HepG2 (cell line): ENCODE results near the gene PRCP. TPM values are rescaled to one million over a fixed set of nuclear protein-coding genes. Genes with fewer than 3 reads are reported as not detected.

Source experiments
- ATAC-seq: fragments of 200-7000 bp; cut with Tn5 transposase; 3 replicates; pipeline ENCODE4 v1.9.1; 2020; ENCODE audit warnings: mild to moderate bottlenecking, moderate library complexity
- BruUV-seq: library from RNA; stranded (reverse); fragments of 400-500 nt; replicated peaks from 2 replicates; lab custom pipeline; 2021; lab: Mats Ljungman, UMichigan
- CTCF ChIA-PET: fragments of 300-600 bp; formaldehyde crosslinking; extraction: SDS; loops from one replicate; lab custom pipeline; 2021; ENCODE audit warnings: low total read pairs, inconsistent platforms, low intra/inter-chr PET ratio; lab: Yijun Ruan, JAX
- POLR2A ChIA-PET: fragments of 350-600 bp; sonication (Branson Sonifier 250); formaldehyde crosslinking; loops from one replicate; lab custom pipeline; 2020; ENCODE audit warnings: antibody characterized with exemption, inconsistent platforms; lab: Yijun Ruan, JAX
- DNase-seq: peaks from one replicate; pipeline ENCODE4 v3.0.0-alpha.2; 2015; ENCODE audit warnings: low spot score
- FAIRE-seq: peaks from 3 replicates; lab custom pipeline; 2011; peaks lifted over from hg19 to GRCh38; lab: Jason Lieb, UNC
- H2AFZ ChIP-seq: one replicate; pipeline ENCODE4 v1.6.1; 2011; ENCODE audit warnings: low read length, inconsistent platforms
- H3K27ac ChIP-seq: fragments of 300-600 bp; 3 replicates; pipeline ENCODE4 v1.8.0; 2011; ENCODE audit warnings: mixed run types, mild to moderate bottlenecking, mixed read lengths, low read length, inconsistent platforms; ENCODE audit not compliant: insufficient read depth; ENCODE audit errors: extremely low read length
- H3K27me3 ChIP-seq, 2 experiments: fragments of 200-600 bp in 1 of 2; 2 replicates in 1 of 2; 3 replicates in 1 of 2; pipeline versions ENCODE4 v1.6.0 to v1.8.0; 2011; ENCODE audit warnings: low read length in 2 of 2, mild to moderate bottlenecking in 2 of 2, moderate library complexity in 2 of 2, inconsistent platforms in 1 of 2; ENCODE audit not compliant: insufficient read depth in 2 of 2, control insufficient read depth in 1 of 2
- H3K36me3 ChIP-seq, 2 experiments: fragments of 200-600 bp in 1 of 2; replicated peaks in 1 of 2; 2 replicates in 1 of 2; 3 replicates in 1 of 2; pipeline versions ENCODE4 v1.5.1 to v1.8.0; 2011; ENCODE audit warnings: low read length in 2 of 2, inconsistent platforms in 1 of 2; ENCODE audit not compliant: insufficient read depth in 2 of 2, control insufficient read depth in 1 of 2
- H3K4me1 ChIP-seq: 2 replicates; pipeline ENCODE4 v1.5.1; 2012; ENCODE audit warnings: low read length, inconsistent platforms; ENCODE audit not compliant: insufficient read depth
- H3K4me2 ChIP-seq: 2 replicates; pipeline ENCODE4 v1.6.0; 2011; ENCODE audit warnings: low read depth, low read length, inconsistent platforms
- H3K4me3 ChIP-seq, 3 experiments: fragments of 200-600 bp in 1 of 3; sonication (generic), shearing (Covaris generic) in 1 of 3; replicated peaks in 1 of 3; 2 replicates each; pipeline ENCODE4 v1.5.1; 2011 to 2016; ENCODE audit warnings: low read length in 3 of 3, inconsistent platforms in 2 of 3, low read depth in 2 of 3, mild to moderate bottlenecking in 2 of 3, control low read depth in 1 of 3, mixed read lengths in 1 of 3; ENCODE audit not compliant: insufficient read depth in 1 of 3
- H3K79me2 ChIP-seq: one replicate; pipeline ENCODE4 v1.6.1; 2011; ENCODE audit warnings: low read length, inconsistent platforms; ENCODE audit not compliant: insufficient read depth
- H3K9ac ChIP-seq: 2 replicates; pipeline ENCODE4 v1.6.0; 2011; ENCODE audit warnings: mild to moderate bottlenecking, low read depth, low read length, inconsistent platforms; ENCODE audit not compliant: insufficient read depth
- H3K9me3 ChIP-seq: 2 replicates; pipeline ENCODE4 v1.5.1; 2012; ENCODE audit warnings: mild to moderate bottlenecking, low read length
- H4K20me1 ChIP-seq: 2 replicates; pipeline ENCODE4 v1.6.0; 2011; ENCODE audit warnings: inconsistent platforms, mild to moderate bottlenecking, low read length, moderate library complexity; ENCODE audit not compliant: insufficient read depth
- ARNTL ChIP-seq: sonication (generic); formaldehyde crosslinking; IDR thresholded peaks from 2 replicates; pipeline ENCODE4 v1.4.0; 2020; ENCODE audit warnings: mild to moderate bottlenecking, missing genetic modification reagents
- CCDC6 ChIP-seq: sonication (generic); formaldehyde crosslinking; IDR thresholded peaks from 2 replicates; pipeline ENCODE4 v1.8.1; 2022; ENCODE audit warnings: mild to moderate bottlenecking, missing genetic modification reagents, moderate library complexity
- CEBPB ChIP-seq: IDR thresholded peaks from 2 replicates; pipeline ENCODE4 v1.6.1; 2011; ENCODE audit warnings: low read depth, low read length, improper control_type of control experiment, borderline replicate concordance
- ESRRA ChIP-seq: sonication (generic); formaldehyde crosslinking; IDR thresholded peaks from 2 replicates; pipeline ENCODE4 v1.5.1; 2020; ENCODE audit warnings: mild to moderate bottlenecking, low read depth, missing genetic modification reagents
- EZH2 ChIP-seq: conservative IDR thresholded peaks from 2 replicates; pipeline ENCODE4 v1.6.1; 2012; ENCODE audit warnings: mild to moderate bottlenecking, low read depth, low read length, moderate library complexity
- FOXA3 ChIP-seq: IDR thresholded peaks from 2 replicates; pipeline ENCODE4 v1.6.1; 2016; ENCODE audit warnings: missing genetic modification reagents, missing compliant biosample characterization
- GLI4 ChIP-seq: sonication (generic); formaldehyde crosslinking; IDR thresholded peaks from 2 replicates; pipeline ENCODE4 v1.5.1; 2020; ENCODE audit warnings: missing genetic modification reagents, mild to moderate bottlenecking, moderate library complexity, borderline replicate concordance
- HES4 ChIP-seq: sonication (generic); formaldehyde crosslinking; IDR thresholded peaks from 2 replicates; pipeline ENCODE4 v1.9.0; 2021; ENCODE audit warnings: mild to moderate bottlenecking, missing genetic modification reagents, borderline replicate concordance
- HNRNPLL ChIP-seq: fragments of 200-400 bp; formaldehyde crosslinking; IDR thresholded peaks from 2 replicates; pipeline ENCODE4 v1.6.1; 2017; ENCODE audit warnings: mild to moderate bottlenecking, low read depth, low read length; ENCODE audit not compliant: poor library complexity, severe bottlenecking
- NR2F1 ChIP-seq, 2 experiments: fragments of 450-650 bp in 1 of 2; formaldehyde crosslinking in 1 of 2; IDR thresholded peaks; 2 replicates each; pipeline versions ENCODE4 v1.5.0 to v1.6.1; 2016 to 2020; ENCODE audit warnings: mild to moderate bottlenecking in 1 of 2, missing compliant biosample characterization in 1 of 2, missing genetic modification reagents in 1 of 2, moderate library complexity in 1 of 2
- NR2F2 ChIP-seq: IDR thresholded peaks from 2 replicates; pipeline ENCODE4 v1.6.1; 2012; ENCODE audit warnings: low read depth, inconsistent platforms, borderline replicate concordance
- RAD51 ChIP-seq: fragments of 450-650 bp; IDR thresholded peaks from 2 replicates; pipeline ENCODE4 v1.6.1; 2016; ENCODE audit warnings: borderline replicate concordance
- TBP ChIP-seq: sonication (generic); formaldehyde crosslinking; IDR thresholded peaks from 2 replicates; pipeline ENCODE4 v1.5.0; 2020; ENCODE audit warnings: missing genetic modification reagents
- ZBTB7A ChIP-seq: sonication (generic); formaldehyde crosslinking; IDR thresholded peaks from 2 replicates; pipeline ENCODE4 v1.8.0; 2022; ENCODE audit warnings: mild to moderate bottlenecking, missing genetic modification reagents
- ZFP90 ChIP-seq: sonication (generic); formaldehyde crosslinking; IDR thresholded peaks from 2 replicates; pipeline ENCODE4 v1.8.0; 2022; ENCODE audit warnings: missing genetic modification reagents, mild to moderate bottlenecking, inconsistent platforms, borderline replicate concordance
- ZIK1 ChIP-seq: sonication (generic); formaldehyde crosslinking; IDR thresholded peaks from 2 replicates; pipeline ENCODE4 v1.5.0; 2020; ENCODE audit warnings: mild to moderate bottlenecking, low read depth, missing genetic modification reagents, borderline replicate concordance
- ZNF354B ChIP-seq: sonication (generic); formaldehyde crosslinking; IDR thresholded peaks from 2 replicates; pipeline ENCODE4 v1.8.0; 2022; ENCODE audit warnings: mild to moderate bottlenecking, missing genetic modification reagents
- ZNF543 ChIP-seq: sonication (generic); formaldehyde crosslinking; IDR thresholded peaks from 2 replicates; pipeline ENCODE4 v1.4.0; 2020; ENCODE audit warnings: mild to moderate bottlenecking, missing genetic modification reagents
- ZNF605 ChIP-seq: sonication (generic); formaldehyde crosslinking; IDR thresholded peaks from 2 replicates; pipeline ENCODE4 v1.8.0; 2022; ENCODE audit warnings: mild to moderate bottlenecking, missing genetic modification reagents
- WGBS: methylation state at CpG from one replicate; pipeline ENCODE4 v1.1.6; 2017; ENCODE audit warnings: low lambda C conversion rate; 5-methylcytosine and 5-hydroxymethylcytosine counted together
- in situ Hi-C: cut with HindIII; loops from 2 replicates; pipeline ENCODE4 v1.10.0; 2017; ENCODE audit warnings: low pct_unique_long_range_greater_than_20kb; ENCODE audit not compliant: extremely low pct_ligation_motif_present
- intact Hi-C: fragments of 100-400 bp; cut with micrococcal nuclease; formaldehyde crosslinking; loops from one replicate; pipeline ENCODE4 v1.10.0; 2022; ENCODE audit not compliant: unreplicated experiment
- polyA plus RNA-seq, 8 experiments: library from polyadenylated mRNA; depleted of rRNA in 3 of 8; stranded (reverse) in 7 of 8; unstranded in 1 of 8; fragments of >200 nt; fragmentation: Illumina TruSeq in 4 of 8; extraction: Trizol in 4 of 8; gene quantifications; 2 replicates each; pipeline versions ENCODE4 v1.2.1 to v1.2.3, GENCODE V29; 2011 to 2016; ENCODE audit warnings: low read depth in 4 of 8, missing spikeins in 1 of 8, mixed read lengths in 1 of 8; ENCODE audit not compliant: insufficient read depth in 1 of 8
- total RNA-seq, 5 experiments: library from RNA; depleted of rRNA; stranded (reverse); fragments of >200 nt; fragmentation: Illumina TruSeq; extraction: Trizol; gene quantifications; 2 replicates each; pipeline ENCODE4 v1.2.3, GENCODE V29; 2016; ENCODE audit warnings: low read depth in 1 of 5
- TF ChIP-seq, protein P1 (sequence below): sonication (generic); formaldehyde crosslinking; IDR thresholded peaks from 2 replicates; pipeline ENCODE4 v1.5.0; 2020; ENCODE audit warnings: missing genetic modification reagents
- TF ChIP-seq, protein P2 (sequence below): sonication (generic); formaldehyde crosslinking; IDR thresholded peaks from 2 replicates; pipeline ENCODE4 v1.4.0; 2020; ENCODE audit warnings: missing genetic modification reagents
- TF ChIP-seq, protein P3 (sequence below): IDR thresholded peaks from 2 replicates; pipeline ENCODE4 v1.6.1; 2016; ENCODE audit warnings: missing genetic modification reagents, missing compliant biosample characterization
- TF ChIP-seq, protein P4 (sequence below): fragments of 450-650 bp; IDR thresholded peaks from 2 replicates; pipeline ENCODE4 v1.6.1; 2017; ENCODE audit warnings: mild to moderate bottlenecking

PRCP gene
- total and polyA plus RNA-seq, 2 of the 13 experiments (the other 11 are each of a cell fraction or from before 2014, with no cell fraction given), result 84.2 to 105 TPM

DNA sequence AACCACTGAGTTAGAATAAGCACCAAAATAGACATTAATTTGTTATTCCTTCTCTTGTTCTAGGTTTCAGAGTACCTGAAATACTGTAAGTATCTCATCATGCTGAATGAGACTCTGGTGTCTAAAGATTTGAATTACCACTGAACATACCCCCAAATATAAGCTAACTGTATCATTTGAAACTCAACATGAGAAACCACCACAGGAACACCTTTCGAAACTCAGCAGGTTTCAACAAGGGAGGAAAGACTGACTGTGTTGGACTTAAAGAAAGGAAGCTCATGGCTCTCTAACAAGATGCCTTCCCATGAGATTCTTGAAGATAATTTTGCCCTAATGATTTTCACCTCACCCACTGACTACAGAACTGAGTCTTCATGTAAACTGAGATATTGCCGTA lies 37.0 kb downstream of the PRCP start (continued):
- TF ChIP-seq HES4 (CRISPR knock-in tag) (no peak), CCDC6 (CRISPR knock-in tag) (no peak), ZNF354B (no peak), ZIK1 (CRISPR knock-in tag) (no peak), HNRNPLL (no peak), TBP (no peak), GLI4 (CRISPR knock-in tag) (no peak)
- TF ChIP-seq, protein P1, sequence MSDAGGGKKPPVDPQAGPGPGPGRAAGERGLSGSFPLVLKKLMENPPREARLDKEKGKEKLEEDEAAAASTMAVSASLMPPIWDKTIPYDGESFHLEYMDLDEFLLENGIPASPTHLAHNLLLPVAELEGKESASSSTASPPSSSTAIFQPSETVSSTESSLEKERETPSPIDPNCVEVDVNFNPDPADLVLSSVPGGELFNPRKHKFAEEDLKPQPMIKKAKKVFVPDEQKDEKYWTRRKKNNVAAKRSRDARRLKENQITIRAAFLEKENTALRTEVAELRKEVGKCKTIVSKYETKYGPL, result no peak
- TF ChIP-seq, all 625 proteins: peak for 0

DNA sequence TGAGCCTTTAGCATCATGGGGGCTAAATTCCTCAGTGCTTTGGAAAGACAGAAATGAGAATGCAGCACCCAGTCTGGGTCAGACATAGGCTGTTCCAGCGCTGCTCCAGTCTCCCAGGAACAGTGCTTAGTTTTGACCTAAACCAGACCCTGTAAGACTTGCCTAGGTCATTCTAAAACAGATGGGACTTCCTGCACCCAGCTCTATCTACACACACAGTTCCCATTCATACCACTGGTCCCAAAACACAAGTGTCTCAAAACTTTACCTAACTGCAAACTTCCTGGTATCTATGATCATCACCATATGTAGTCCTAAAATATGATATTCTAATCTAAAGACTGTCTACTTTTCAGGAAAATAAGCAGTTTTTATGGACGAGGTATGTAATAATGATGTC lies 37.9 kb downstream of the PRCP start:
- Histone ChIP-seq H3K9ac (no peak overlapping the region), H3K4me1 (0 out of 2 replicates have a peak, but pooled peaks cover 8% of the 10 kb centered on the region), H3K27ac (no peak overlapping the region), H3K79me2 (peaks cover 3% of the 10 kb centered on the region), H2AFZ (no peak overlapping the region), H3K9me3 (no peaks in the 10 kb centered on the region), H3K36me3 (no peaks in the 10 kb centered on the region), H4K20me1 (no peaks in the 10 kb centered on the region), H3K4me3 (no peak overlapping the region), H3K4me2 (no peak overlapping the region), H3K27me3 (no peaks in the 10 kb centered on the region)
- WGBS, result 88% methylated on average over 2 of the region's 2 CpGs
- BruUV-seq, result no TSS peak
- in situ Hi-C loops (loop anchor here (5.0 to 25.0 kb wide), 3 partner anchors 88 to 950 kb away; partner anchors contain the start of gene FAM181B), intact Hi-C loops (no loop called here)
- DNase-seq, result no peak
- no peak for ATAC-seq
- FAIRE-seq, result no peak
- ChIA-PET POLR2A (no interaction called here), CTCF (no interaction called here)
- TF ChIP-seq FOXA3 (no peak), EZH2 (no peak), ZNF543 (no peak), ZBTB7A (no peak), ZNF605 (CRISPR knock-in tag) (no peak), RAD51 (no peak), CEBPB (no peak), ESRRA (CRISPR knock-in tag) (no peak), ARNTL (CRISPR knock-in tag) (no peak), ZFP90 (no peak), NR2F1 (CRISPR knock-in tag; IDR thresholded peaks at IDR 0.05) (no peak), NR2F2 (no peak)
- TF ChIP-seq, protein P2, sequence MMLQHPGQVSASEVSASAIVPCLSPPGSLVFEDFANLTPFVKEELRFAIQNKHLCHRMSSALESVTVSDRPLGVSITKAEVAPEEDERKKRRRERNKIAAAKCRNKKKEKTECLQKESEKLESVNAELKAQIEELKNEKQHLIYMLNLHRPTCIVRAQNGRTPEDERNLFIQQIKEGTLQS (CRISPR knock-in tag), result no peak
- TF ChIP-seq, protein P3, sequence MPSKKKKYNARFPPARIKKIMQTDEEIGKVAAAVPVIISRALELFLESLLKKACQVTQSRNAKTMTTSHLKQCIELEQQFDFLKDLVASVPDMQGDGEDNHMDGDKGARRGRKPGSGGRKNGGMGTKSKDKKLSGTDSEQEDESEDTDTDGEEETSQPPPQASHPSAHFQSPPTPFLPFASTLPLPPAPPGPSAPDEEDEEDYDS (CRISPR knock-in tag), result no peak
- TF ChIP-seq, protein P4, sequence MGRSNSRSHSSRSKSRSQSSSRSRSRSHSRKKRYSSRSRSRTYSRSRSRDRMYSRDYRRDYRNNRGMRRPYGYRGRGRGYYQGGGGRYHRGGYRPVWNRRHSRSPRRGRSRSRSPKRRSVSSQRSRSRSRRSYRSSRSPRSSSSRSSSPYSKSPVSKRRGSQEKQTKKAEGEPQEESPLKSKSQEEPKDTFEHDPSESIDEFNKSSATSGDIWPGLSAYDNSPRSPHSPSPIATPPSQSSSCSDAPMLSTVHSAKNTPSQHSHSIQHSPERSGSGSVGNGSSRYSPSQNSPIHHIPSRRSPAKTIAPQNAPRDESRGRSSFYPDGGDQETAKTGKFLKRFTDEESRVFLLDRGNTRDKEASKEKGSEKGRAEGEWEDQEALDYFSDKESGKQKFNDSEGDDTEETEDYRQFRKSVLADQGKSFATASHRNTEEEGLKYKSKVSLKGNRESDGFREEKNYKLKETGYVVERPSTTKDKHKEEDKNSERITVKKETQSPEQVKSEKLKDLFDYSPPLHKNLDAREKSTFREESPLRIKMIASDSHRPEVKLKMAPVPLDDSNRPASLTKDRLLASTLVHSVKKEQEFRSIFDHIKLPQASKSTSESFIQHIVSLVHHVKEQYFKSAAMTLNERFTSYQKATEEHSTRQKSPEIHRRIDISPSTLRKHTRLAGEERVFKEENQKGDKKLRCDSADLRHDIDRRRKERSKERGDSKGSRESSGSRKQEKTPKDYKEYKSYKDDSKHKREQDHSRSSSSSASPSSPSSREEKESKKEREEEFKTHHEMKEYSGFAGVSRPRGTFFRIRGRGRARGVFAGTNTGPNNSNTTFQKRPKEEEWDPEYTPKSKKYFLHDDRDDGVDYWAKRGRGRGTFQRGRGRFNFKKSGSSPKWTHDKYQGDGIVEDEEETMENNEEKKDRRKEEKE, result no peak
